ENCODE data around the gene CLEC16A.

Gene CLEC16A

DNA sequence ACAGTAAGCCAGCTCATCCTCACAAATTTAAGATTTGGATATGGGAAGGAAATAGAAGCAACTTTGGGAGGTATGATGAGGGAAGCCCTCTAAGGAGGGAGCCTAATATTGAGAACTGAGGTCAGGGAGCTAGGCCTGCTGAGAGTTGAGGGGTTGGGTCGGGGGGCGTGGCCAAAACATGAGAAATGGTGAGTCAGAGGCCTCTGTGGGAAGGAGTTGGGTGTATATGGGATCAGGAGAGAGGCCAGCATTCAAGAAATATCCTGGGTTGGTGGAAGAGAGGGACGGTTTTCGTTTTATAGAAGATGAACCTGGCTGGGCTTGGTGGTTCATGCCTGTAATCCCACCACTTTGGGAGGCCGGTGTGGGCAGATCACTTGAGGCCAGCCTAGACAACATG is 48.4 kb downstream of the CLEC16A start:
- H3K4me1 ChIP-seq = peaks cover 1% of the 10 kb centered on the region; the same call in 1 of the 2 replicates
- no peak overlapping the region for H3K9ac ChIP-seq
- no peaks in the 10 kb centered on the region for H4K20me1 ChIP-seq
- peaks cover 98% of the 10 kb centered on the region for H3K36me3 ChIP-seq
- H3K4me2 ChIP-seq = no peak overlapping the region
- no peak overlapping the region for H3K4me3 ChIP-seq
- TF ChIP-seq Cebpa-rat (IDR thresholded peaks at IDR 0.05) = no peak
- H3K9me3 ChIP-seq = no peaks in the 10 kb centered on the region
- no peaks in the 10 kb centered on the region for H3K27me3 ChIP-seq
- no peak overlapping the region for H3K27ac ChIP-seq

GRCh38 chr16:10993649-10994048 is 49.3 kb downstream of the CLEC16A start:
- H3K36me3 ChIP-seq = peaks cover 98% of the 10 kb centered on the region

GRCh38 chr16:10994571-10994970 is 50.2 kb downstream of the CLEC16A start:
- TF ChIP-seq Cebpa-rat (IDR thresholded peaks at IDR 0.05) = no peak
- Histone ChIP-seq H4K20me1 (no peaks in the 10 kb centered on the region), H3K27me3 (no peaks in the 10 kb centered on the region), H3K4me2 (no peak overlapping the region), H3K4me3 (no peak overlapping the region), H3K27ac (no peak overlapping the region), H3K9me3 (no peaks in the 10 kb centered on the region), H3K4me1 (no peaks in the 10 kb centered on the region), H3K36me3 (peaks cover 90% of the 10 kb centered on the region), H3K9ac (no peak overlapping the region)

More at GRCh38 chr16:10993649-10994048, 49.3 kb downstream of the CLEC16A start:
- TF ChIP-seq Cebpa-rat (IDR thresholded peaks at IDR 0.05) = no peak
- no peak overlapping the region for H3K27ac ChIP-seq
- H3K4me3 ChIP-seq = no peak overlapping the region
- H3K27me3 ChIP-seq = no peaks in the 10 kb centered on the region
- H4K20me1 ChIP-seq = no peaks in the 10 kb centered on the region
- no peaks in the 10 kb centered on the region for H3K9me3 ChIP-seq
- H3K4me2 ChIP-seq = no peak overlapping the region
- no peaks in the 10 kb centered on the region for H3K4me1 ChIP-seq
- no peak overlapping the region for H3K9ac ChIP-seq

DNA sequence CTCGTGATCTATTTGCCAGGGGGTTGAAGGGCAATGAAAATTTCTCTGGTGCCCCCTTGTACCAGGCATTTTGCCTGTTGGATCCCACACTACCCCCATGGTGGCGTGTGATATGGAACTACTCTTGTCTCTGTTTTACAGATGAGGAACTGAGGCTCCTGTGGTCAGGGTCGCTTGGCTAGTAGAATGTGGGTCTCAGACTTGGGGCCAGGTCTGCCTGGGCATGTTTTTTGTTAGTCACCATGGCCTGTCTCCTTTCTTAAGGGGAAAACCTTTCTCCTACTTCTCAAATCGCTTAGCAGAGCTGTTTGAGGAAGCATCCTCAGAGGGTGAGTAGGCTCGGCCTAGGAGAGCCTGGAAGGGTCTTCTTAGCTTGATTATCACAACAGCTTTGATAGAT is 51.2 kb downstream of the CLEC16A start:
- TF ChIP-seq Cebpa-rat (IDR thresholded peaks at IDR 0.05) = no peak
- Histone ChIP-seq H3K27me3 (no peaks in the 10 kb centered on the region), H3K4me1 (no peaks in the 10 kb centered on the region), H3K36me3 (peaks cover 86% of the 10 kb centered on the region), H3K4me3 (no peak overlapping the region), H3K9me3 (no peaks in the 10 kb centered on the region), H3K9ac (no peak overlapping the region), H4K20me1 (no peaks in the 10 kb centered on the region), H3K27ac (no peak overlapping the region), H3K4me2 (no peak overlapping the region)

- Histone ChIP-seq H3K4me1 (no peaks in the 10 kb centered on the region), H4K20me1 (no peaks in the 10 kb centered on the region), H3K27ac (no peak overlapping the region), H3K36me3 (peaks cover 81% of the 10 kb centered on the region), H3K4me3 (no peak overlapping the region), H3K9ac (no peak overlapping the region), H3K9me3 (no peaks in the 10 kb centered on the region), H3K4me2 (no peak overlapping the region), H3K27me3 (no peaks in the 10 kb centered on the region)
- TF ChIP-seq Cebpa-rat (IDR thresholded peaks at IDR 0.05) = no peak
Observed at GRCh38 chr16:10997485-10997884, 53.1 kb downstream of the CLEC16A start.

GRCh38 chr16:10999300-10999699 is 54.9 kb downstream of the CLEC16A start:
- H3K4me3 ChIP-seq = no peak overlapping the region
- H3K9me3 ChIP-seq = no peaks in the 10 kb centered on the region
- H3K9ac ChIP-seq = no peak overlapping the region
- H3K4me1 ChIP-seq = no peaks in the 10 kb centered on the region
- no peak overlapping the region for H3K4me2 ChIP-seq
- peaks cover 81% of the 10 kb centered on the region for H3K36me3 ChIP-seq
- no peak for TF ChIP-seq Cebpa-rat (IDR thresholded peaks at IDR 0.05)
- peaks cover 3% of the 10 kb centered on the region; the same call in 1 of the 2 replicates for H4K20me1 ChIP-seq
- no peak overlapping the region for H3K27ac ChIP-seq
- no peaks in the 10 kb centered on the region for H3K27me3 ChIP-seq

GRCh38 chr16:11001611-11002010 is 57.2 kb downstream of the CLEC16A start:
- Histone ChIP-seq H3K27me3 (no peaks in the 10 kb centered on the region), H3K9ac (no peak overlapping the region), H3K4me1 (no peaks in the 10 kb centered on the region), H4K20me1 (peaks cover 7% of the 10 kb centered on the region; the same call in 1 of the 2 replicates), H3K4me3 (no peak overlapping the region), H3K27ac (no peak overlapping the region), H3K4me2 (no peak overlapping the region), H3K36me3 (peaks cover 79% of the 10 kb centered on the region), H3K9me3 (no peaks in the 10 kb centered on the region)
- TF ChIP-seq Cebpa-rat (IDR thresholded peaks at IDR 0.05) = no peak

DNA sequence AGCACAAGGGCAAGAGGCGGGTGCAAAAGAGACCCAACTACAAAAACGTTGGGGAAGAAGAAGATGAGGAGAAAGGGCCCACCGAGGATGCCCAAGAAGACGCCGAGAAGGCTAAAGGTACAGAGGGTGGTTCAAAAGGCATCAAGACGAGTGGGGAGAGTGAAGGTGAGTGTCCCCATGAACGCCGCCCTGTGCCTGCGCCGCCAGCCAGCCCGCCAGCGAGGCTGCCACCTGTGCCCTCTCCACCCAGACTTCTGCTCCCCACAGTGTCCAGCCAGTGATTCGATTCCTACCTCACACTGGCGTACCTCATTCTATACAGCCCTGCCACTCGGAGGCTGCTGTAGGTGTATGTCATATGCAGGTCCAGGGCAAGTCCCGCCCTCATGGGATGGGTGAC is 58.8 kb downstream of the CLEC16A start:
- no peaks in the 10 kb centered on the region for H3K27me3 ChIP-seq
- no peaks in the 10 kb centered on the region for H3K9me3 ChIP-seq
- TF ChIP-seq Cebpa-rat (IDR thresholded peaks at IDR 0.05) = no peak
- no peak overlapping the region for H3K9ac ChIP-seq
- H3K36me3 ChIP-seq = peaks cover 81% of the 10 kb centered on the region
- no peaks in the 10 kb centered on the region for H3K4me1 ChIP-seq
- peaks cover 13% of the 10 kb centered on the region; the same call in 1 of the 2 replicates for H4K20me1 ChIP-seq
- H3K4me3 ChIP-seq = no peak overlapping the region
- H3K4me2 ChIP-seq = no peak overlapping the region
- no peak overlapping the region for H3K27ac ChIP-seq

DNA sequence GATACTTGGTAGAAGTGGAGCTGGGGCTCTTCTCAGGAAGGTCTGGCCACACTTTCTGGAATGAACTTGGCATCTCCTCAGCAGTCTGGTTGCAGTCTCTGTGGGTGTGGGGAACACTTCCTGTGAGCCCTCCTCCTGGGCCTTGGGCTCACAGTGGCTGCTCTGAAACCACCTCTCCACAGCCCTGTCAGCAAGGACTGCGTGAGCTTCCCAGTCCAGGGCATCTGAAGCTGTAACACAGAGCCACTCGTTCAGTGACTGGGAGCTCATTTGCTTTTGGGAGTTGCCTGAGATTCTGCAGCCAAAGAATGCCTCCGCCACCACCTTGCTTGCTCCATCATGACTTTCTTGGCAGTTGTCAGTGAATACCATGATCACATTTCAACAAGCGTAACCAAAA is 60.0 kb downstream of the CLEC16A start:
- Histone ChIP-seq H3K27ac (no peak overlapping the region), H3K4me3 (no peak overlapping the region), H3K9ac (no peak overlapping the region), H3K27me3 (no peaks in the 10 kb centered on the region), H4K20me1 (peaks cover 13% of the 10 kb centered on the region; the same call in 1 of the 2 replicates), H3K4me1 (no peaks in the 10 kb centered on the region), H3K36me3 (peaks cover 81% of the 10 kb centered on the region), H3K9me3 (no peaks in the 10 kb centered on the region), H3K4me2 (no peak overlapping the region)
- TF ChIP-seq Cebpa-rat (IDR thresholded peaks at IDR 0.05) = no peak

- H3K4me2 ChIP-seq = no peak overlapping the region
- H4K20me1 ChIP-seq = peaks cover 13% of the 10 kb centered on the region; the same call in 1 of the 2 replicates
- H3K9me3 ChIP-seq = no peaks in the 10 kb centered on the region
- no peaks in the 10 kb centered on the region for H3K4me1 ChIP-seq
- H3K27me3 ChIP-seq = no peaks in the 10 kb centered on the region
- H3K27ac ChIP-seq = no peak overlapping the region
- no peak overlapping the region for H3K4me3 ChIP-seq
- H3K36me3 ChIP-seq = peaks cover 81% of the 10 kb centered on the region
- H3K9ac ChIP-seq = no peak overlapping the region
- no peak for TF ChIP-seq Cebpa-rat (IDR thresholded peaks at IDR 0.05)
Observed at GRCh38 chr16:11004973-11005610, 60.7 kb downstream of the CLEC16A start.

DNA sequence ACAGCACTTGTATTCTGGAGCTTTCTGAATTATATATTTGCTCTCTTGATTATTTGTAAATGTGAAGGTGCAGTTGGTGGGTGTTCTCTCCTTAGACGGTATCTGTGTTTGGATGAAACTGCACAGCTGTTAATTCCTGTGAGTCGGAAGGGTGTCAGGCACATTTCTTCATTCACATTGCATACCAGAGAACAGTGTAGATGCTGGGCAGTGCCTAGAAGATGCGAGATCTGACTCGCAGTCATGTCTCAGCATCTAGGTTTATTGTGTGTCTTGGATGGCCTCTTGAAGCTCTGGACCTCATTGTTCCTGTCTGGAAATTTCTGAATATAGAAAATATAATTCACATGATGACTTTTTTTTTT is 61.2 kb downstream of the CLEC16A start:
- Histone ChIP-seq H4K20me1 (peaks cover 13% of the 10 kb centered on the region; the same call in 1 of the 2 replicates), H3K36me3 (peaks cover 83% of the 10 kb centered on the region), H3K27ac (no peak overlapping the region), H3K9me3 (no peaks in the 10 kb centered on the region), H3K4me3 (no peak overlapping the region), H3K27me3 (no peaks in the 10 kb centered on the region), H3K9ac (no peak overlapping the region), H3K4me2 (no peak overlapping the region), H3K4me1 (no peaks in the 10 kb centered on the region)
- TF ChIP-seq Cebpa-rat (IDR thresholded peaks at IDR 0.05) = no peak

Measured in BLaER1 (cell line).